BLaER1 (cell line): ENCODE results near the gene CDH9.
"Not testable (repeated sequence)": the region's sequence is repeated elsewhere in the genome, so short reads cannot be mapped to it uniquely, and the experiment has no call there.

Experiments
- H3K27ac ChIP-seq: shearing (Covaris generic); formaldehyde crosslinking; 2 replicates; pipeline ENCODE4 v1.8.1; 2022
- H3K27me3 ChIP-seq: shearing (Covaris generic); formaldehyde crosslinking; 2 replicates; pipeline ENCODE4 v1.8.1; 2022
- H3K36me3 ChIP-seq: shearing (Covaris generic); formaldehyde crosslinking; 2 replicates; pipeline ENCODE4 v1.8.1; 2022
- H3K4me1 ChIP-seq: shearing (Covaris generic); formaldehyde crosslinking; 2 replicates; pipeline ENCODE4 v1.8.1; 2022
- H3K4me2 ChIP-seq: shearing (Covaris generic); formaldehyde crosslinking; 2 replicates; pipeline ENCODE4 v1.8.1; 2022
- H3K4me3 ChIP-seq: shearing (Covaris generic); formaldehyde crosslinking; 2 replicates; pipeline ENCODE4 v1.8.1; 2022
- H3K9ac ChIP-seq: shearing (Covaris generic); formaldehyde crosslinking; 2 replicates; pipeline ENCODE4 v1.8.1; 2022
- H3K9me3 ChIP-seq: shearing (Covaris generic); formaldehyde crosslinking; 2 replicates; pipeline ENCODE4 v1.8.1; 2022
- H4K20me1 ChIP-seq: shearing (Covaris generic); formaldehyde crosslinking; 2 replicates; pipeline ENCODE4 v1.8.1; 2022
- Cebpa-rat ChIP-seq: shearing (Covaris generic); IDR thresholded peaks from 2 replicates; pipeline ENCODE4 v1.8.1; 2022

The CDH9 gene

GRCh38 chr5:26884481-26884880, 153.9 kb downstream of the CDH9 start:
- no peak for TF ChIP-seq Cebpa-rat
- no peak overlapping the region for H3K9ac ChIP-seq
- H3K4me3 ChIP-seq, result no peak overlapping the region
- H3K36me3 ChIP-seq, result no peaks in the 10 kb centered on the region
- no peaks in the 10 kb centered on the region for H3K9me3 ChIP-seq
- H3K4me2 ChIP-seq, result no peak overlapping the region
- H3K27me3 ChIP-seq, result no peaks in the 10 kb centered on the region
- H3K27ac ChIP-seq, result no peak overlapping the region
- no peaks in the 10 kb centered on the region for H4K20me1 ChIP-seq
- H3K4me1 ChIP-seq, result no peaks in the 10 kb centered on the region

- no peaks in the 10 kb centered on the region for H3K36me3 ChIP-seq
- TF ChIP-seq Cebpa-rat, result no peak
- H3K4me3 ChIP-seq, result no peak overlapping the region
- H3K27me3 ChIP-seq, result no peaks in the 10 kb centered on the region
- no peak overlapping the region for H3K27ac ChIP-seq
- no peak overlapping the region for H3K9ac ChIP-seq
- H3K4me2 ChIP-seq, result no peak overlapping the region
- H4K20me1 ChIP-seq, result no peaks in the 10 kb centered on the region
- H3K4me1 ChIP-seq, result no peaks in the 10 kb centered on the region
- H3K9me3 ChIP-seq, result no peaks in the 10 kb centered on the region
Observed at GRCh38 chr5:26883375-26883774, 155.0 kb downstream of the CDH9 start.

DNA sequence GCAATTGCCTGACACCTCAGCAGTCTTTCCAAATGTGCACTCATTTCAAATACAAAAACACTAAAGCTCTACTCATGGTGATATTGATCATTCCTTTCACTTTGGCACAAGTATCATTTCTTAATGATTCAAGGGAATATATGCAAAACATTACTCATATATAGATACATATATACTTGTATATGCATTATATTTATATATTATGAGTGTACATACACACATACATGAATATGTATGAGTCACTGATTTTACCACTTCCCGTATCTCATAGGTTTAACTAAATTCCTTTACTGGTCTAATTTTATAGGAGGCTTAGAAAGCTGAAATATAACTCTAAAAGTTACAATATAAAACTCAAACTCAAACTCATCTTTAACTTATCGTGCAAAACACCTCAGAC, 156.5 kb downstream of the CDH9 start:
- H3K4me3 ChIP-seq, result no peak overlapping the region
- no peaks in the 10 kb centered on the region for H3K4me1 ChIP-seq
- H4K20me1 ChIP-seq, result no peaks in the 10 kb centered on the region
- no peak overlapping the region for H3K27ac ChIP-seq
- H3K36me3 ChIP-seq, result no peaks in the 10 kb centered on the region
- H3K4me2 ChIP-seq, result no peak overlapping the region
- no peak for TF ChIP-seq Cebpa-rat
- H3K9ac ChIP-seq, result no peak overlapping the region
- H3K9me3 ChIP-seq, result no peaks in the 10 kb centered on the region
- H3K27me3 ChIP-seq, result no peaks in the 10 kb centered on the region

DNA sequence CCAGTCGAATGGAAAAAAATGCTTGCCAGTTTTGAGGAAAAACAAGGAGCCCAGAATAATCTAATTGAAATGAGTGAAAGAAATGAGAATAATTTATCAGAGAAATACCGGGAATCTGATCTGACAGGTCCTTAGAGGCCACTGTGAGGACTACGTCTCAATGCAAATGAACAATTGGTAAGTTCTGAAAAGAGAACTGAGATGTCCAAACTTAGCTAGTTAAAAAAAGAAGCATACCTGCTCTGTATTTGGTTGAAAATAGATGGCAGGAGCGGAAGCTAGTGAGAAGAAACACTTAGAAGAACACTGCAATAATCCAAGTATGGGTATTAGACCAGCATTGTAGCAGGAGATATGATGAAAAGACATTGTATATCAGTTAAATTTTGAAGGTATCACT, 161.2 kb downstream of the CDH9 start:
- Histone ChIP-seq H3K4me3 (no peak overlapping the region), H3K27me3 (no peaks in the 10 kb centered on the region), H4K20me1 (no peaks in the 10 kb centered on the region), H3K9me3 (no peaks in the 10 kb centered on the region), H3K36me3 (no peaks in the 10 kb centered on the region), H3K4me2 (no peak overlapping the region), H3K9ac (no peak overlapping the region), H3K4me1 (no peaks in the 10 kb centered on the region), H3K27ac (no peak overlapping the region)
- no peak for TF ChIP-seq Cebpa-rat

- Histone ChIP-seq H3K27me3 (no peaks in the 10 kb centered on the region), H3K27ac (no peak overlapping the region), H3K9ac (no peak overlapping the region), H3K36me3 (no peaks in the 10 kb centered on the region), H3K4me2 (no peak overlapping the region), H3K4me1 (no peaks in the 10 kb centered on the region), H3K4me3 (no peak overlapping the region), H4K20me1 (no peaks in the 10 kb centered on the region), H3K9me3 (no peaks in the 10 kb centered on the region)
- no peak for TF ChIP-seq Cebpa-rat
Observed at GRCh38 chr5:26872337-26872736, 166.0 kb downstream of the CDH9 start.

GRCh38 chr5:26869781-26870180, 168.6 kb downstream of the CDH9 start:
- H3K9ac ChIP-seq, result no peak overlapping the region
- no peak overlapping the region for H3K4me2 ChIP-seq

DNA sequence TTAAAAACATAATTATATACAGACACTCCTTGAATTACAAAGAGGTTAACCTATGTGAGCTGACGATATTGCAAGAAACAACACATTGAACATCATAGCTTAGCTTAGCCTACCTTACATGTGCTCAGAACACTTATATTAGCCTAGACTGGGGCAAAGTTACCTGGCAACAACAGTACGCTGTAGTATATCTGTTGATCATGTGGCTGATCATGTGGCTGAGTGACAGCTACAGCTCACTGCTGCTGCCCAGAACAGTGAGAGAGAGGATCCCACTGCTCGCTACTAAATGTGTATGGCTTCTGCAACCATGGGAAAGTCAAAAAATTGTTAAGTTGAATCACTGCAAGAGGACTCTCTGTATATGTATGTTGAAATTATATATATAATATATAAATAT, 169.9 kb downstream of the CDH9 start:
- Histone ChIP-seq H3K9ac (no peak overlapping the region), H3K4me2 (no peak overlapping the region), H4K20me1 (no peaks in the 10 kb centered on the region), H3K27me3 (no peaks in the 10 kb centered on the region), H3K4me3 (no peak overlapping the region), H3K36me3 (no peaks in the 10 kb centered on the region), H3K9me3 (no peaks in the 10 kb centered on the region), H3K27ac (no peak overlapping the region), H3K4me1 (no peaks in the 10 kb centered on the region)
- no peak for TF ChIP-seq Cebpa-rat

More at GRCh38 chr5:26869781-26870180, 168.6 kb downstream of the CDH9 start:
- H4K20me1 ChIP-seq, result no peaks in the 10 kb centered on the region
- H3K9me3 ChIP-seq, result no peaks in the 10 kb centered on the region
- H3K4me1 ChIP-seq, result no peaks in the 10 kb centered on the region
- TF ChIP-seq Cebpa-rat, result no peak
- no peak overlapping the region for H3K27ac ChIP-seq
- H3K27me3 ChIP-seq, result no peaks in the 10 kb centered on the region
- H3K36me3 ChIP-seq, result no peaks in the 10 kb centered on the region
- H3K4me3 ChIP-seq, result no peak overlapping the region

DNA sequence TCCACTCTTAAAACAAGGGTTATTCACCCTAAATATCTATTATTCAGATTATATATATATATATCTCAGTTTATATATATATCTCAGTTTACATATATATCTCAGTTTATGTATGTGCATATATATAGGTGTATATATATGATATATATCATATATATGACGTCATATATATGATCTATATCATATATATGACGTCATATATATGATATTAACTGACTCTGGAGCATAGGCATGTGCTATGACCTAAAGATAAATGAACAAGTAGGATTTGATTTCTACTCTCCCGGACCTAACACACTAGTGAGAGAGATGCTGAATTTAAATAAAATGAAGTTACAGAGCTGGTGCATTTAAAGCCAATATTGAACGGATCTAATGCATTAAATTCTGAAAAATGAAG, 174.3 kb downstream of the CDH9 start:
- Histone ChIP-seq H4K20me1 (no peaks in the 10 kb centered on the region), H3K9ac (no peak overlapping the region), H3K9me3 (no peaks in the 10 kb centered on the region), H3K4me3 (no peak overlapping the region), H3K4me1 (no peaks in the 10 kb centered on the region), H3K4me2 (no peak overlapping the region), H3K36me3 (no peaks in the 10 kb centered on the region), H3K27me3 (no peaks in the 10 kb centered on the region), H3K27ac (no peak overlapping the region)
- no peak for TF ChIP-seq Cebpa-rat

- H3K4me1 ChIP-seq, result no peaks in the 10 kb centered on the region
- H3K9ac ChIP-seq, result no peak overlapping the region
- no peaks in the 10 kb centered on the region for H4K20me1 ChIP-seq
- H3K4me2 ChIP-seq, result no peak overlapping the region
- no peaks in the 10 kb centered on the region for H3K27me3 ChIP-seq
- no peak for TF ChIP-seq Cebpa-rat
- no peak overlapping the region for H3K27ac ChIP-seq
- peaks cover 17% of the 10 kb centered on the region for H3K9me3 ChIP-seq
- no peaks in the 10 kb centered on the region for H3K36me3 ChIP-seq
- H3K4me3 ChIP-seq, result no peak overlapping the region
Observed at GRCh38 chr5:26856238-26856637, 182.1 kb downstream of the CDH9 start.

- not testable (repeated sequence) for H3K4me3 ChIP-seq, H4K20me1 ChIP-seq, H3K27me3 ChIP-seq, H3K36me3 ChIP-seq, H3K9ac ChIP-seq, H3K27ac ChIP-seq, H3K4me2 ChIP-seq, H3K4me1 ChIP-seq
- peaks cover 17% of the 10 kb centered on the region for H3K9me3 ChIP-seq
Observed at GRCh38 chr5:26852450-26852849, 185.9 kb downstream of the CDH9 start.

GRCh38 chr5:26847041-26847736, 191.2 kb downstream of the CDH9 start:
- no peak overlapping the region for H3K4me2 ChIP-seq
- H3K4me3 ChIP-seq, result no peak overlapping the region
- H3K27ac ChIP-seq, result no peak overlapping the region
- H4K20me1 ChIP-seq, result no peaks in the 10 kb centered on the region
- no peaks in the 10 kb centered on the region for H3K36me3 ChIP-seq
- H3K27me3 ChIP-seq, result no peaks in the 10 kb centered on the region
- no peak overlapping the region for H3K9ac ChIP-seq
- no peaks in the 10 kb centered on the region for H3K4me1 ChIP-seq
- H3K9me3 ChIP-seq, result no peaks in the 10 kb centered on the region
- no peak for TF ChIP-seq Cebpa-rat
